Stomach (tissue), 9 donors: ENCODE measurements around the gene KLHL18. TPM values are rescaled to one million over a fixed set of nuclear protein-coding genes. Genes with fewer than 3 reads are reported as not detected.
"Not testable (repeated sequence)": the region's sequence is repeated elsewhere in the genome, so short reads cannot be mapped to it uniquely, and the experiment has no call there.

Experiments used
- DNase-seq, 2 donors: peaks; one replicate each; pipeline versions ENCODE4 v3.0.0 to v3.0.0-alpha.2; 2013 to 2019
- H3K27ac ChIP-seq, 5 donors: fragments of 200-600 bp in 4 of 5; sonication (generic) in 4 of 5; one replicate each; pipeline ENCODE4 v1.5.1; 2013 to 2019; ENCODE audit warnings: mild to moderate bottlenecking in 1 of 5, moderate library complexity in 1 of 5
- H3K27me3 ChIP-seq, 3 donors: fragments of 200-600 bp; sonication (generic); one replicate each; pipeline ENCODE4 v1.5.1; 2017 to 2019; ENCODE audit warnings: mixed run types in 1 of 3
- H3K36me3 ChIP-seq, 4 donors: fragments of 200-600 bp; sonication (generic); 1 replicate in 3 of 4; 2 replicates in 1 of 4; pipeline ENCODE4 v1.5.1; 2016 to 2019
- H3K4me1 ChIP-seq, 4 donors: fragments of 200-600 bp; sonication (generic); one replicate each; pipeline ENCODE4 v1.5.1; 2016 to 2019
- H3K4me3 ChIP-seq, 4 donors: fragments of 200-600 bp; sonication (generic) in 3 of 4; one replicate each; pipeline ENCODE4 v1.5.1; 2016 to 2019; ENCODE audit warnings: mild to moderate bottlenecking in 1 of 4
- H3K9me3 ChIP-seq, 4 donors: fragments of 200-600 bp; sonication (generic); one replicate each; pipeline ENCODE4 v1.5.1; 2016 to 2019
- CTCF ChIP-seq, 7 experiments: fragments of 450-650 bp in 4 of 7; fragments of 200-600 bp in 3 of 7; sonication (generic) in 3 of 7; IDR thresholded peaks; one replicate each; pipeline ENCODE4 v1.5.1; 2016 to 2019; ENCODE audit warnings: antibody characterized with exemption in 7 of 7, control low read depth in 2 of 7, mild to moderate bottlenecking in 1 of 7
- EP300 ChIP-seq: sonication (generic); formaldehyde crosslinking; IDR thresholded peaks from one replicate; pipeline ENCODE4 v1.6.1; 2017; ENCODE audit warnings: antibody characterized with exemption
- POLR2A ChIP-seq, 4 donors: fragments of 450-650 bp; IDR thresholded peaks; one replicate each; pipeline ENCODE4 v1.6.1; 2016; ENCODE audit warnings: antibody characterized with exemption in 4 of 4, control low read depth in 2 of 4, mild to moderate bottlenecking in 1 of 4, moderate library complexity in 1 of 4
- POLR2AphosphoS5 ChIP-seq, 3 donors: sonication (generic); formaldehyde crosslinking; IDR thresholded peaks; one replicate each; pipeline ENCODE4 v1.6.1; 2016; ENCODE audit warnings: antibody characterized with exemption in 3 of 3
- WGBS, 5 donors: extraction: QIAGEN DNeasy Blood & Tissue Kit in 3 of 5; methylation state at CpG; one replicate each; pipeline versions ENCODE4 v1.1.5 to v1.1.7; 2013 to 2018; 5-methylcytosine and 5-hydroxymethylcytosine counted together
- intact Hi-C: fragments of 100-400 bp; cut with DNase I; formaldehyde crosslinking; loops from one replicate; pipeline ENCODE4 v1.15.1; 2023; ENCODE audit warnings: low total_unique reads
- polyA plus RNA-seq, 3 donors: library from polyadenylated mRNA; stranded (reverse); fragments of 200-250 nt; gene quantifications; one replicate each; pipeline ENCODE4 v1.2.3, GENCODE V29; 2013
- total RNA-seq, 5 donors: library from RNA; depleted of rRNA; stranded (reverse); fragments of >200 nt; gene quantifications; one replicate each; pipeline versions ENCODE4 v1.1.0 to v1.2.3, GENCODE V29; 2014 to 2016
- donor health status: healthy with polysubstance abuse.
- donor health status: Bipolar disorder and iron deficiency.
- donor health status: healthy.

The KLHL18 gene
- total and polyA plus RNA-seq, 8 donors = 7.6 to 29.8 (median 17.6) TPM

- DNase-seq = no peak
- intact Hi-C loops = no loop called here
- 86 to 95% (median 90%) methylated on average over 31 of the region's 31 CpGs for WGBS, 5 donors
These were observed 73.5 kb downstream of the KLHL18 start for GRCh38 chr3:47356201-47356600.

GRCh38 chr3:47359323-47359722 lies 76.6 kb downstream of the KLHL18 start:
- Histone ChIP-seq H3K36me3 (no peaks in the 10 kb centered on the region), H3K4me1 (no peaks in the 10 kb centered on the region), H3K4me3 (no peak overlapping the region), H3K27me3 (no peaks in the 10 kb centered on the region), H3K27ac (no peak overlapping the region), H3K9me3 (peaks cover 5 to 32% (median 17%) of the 10 kb centered on the region in 4 donors)
- 56 to 79% (median 74%) methylated on average over 1 of the region's 1 CpG for WGBS, 5 donors
- DNase-seq = no peak
- TF ChIP-seq POLR2A (IDR thresholded peaks at IDR 0.05) (no peak), EP300 (no peak), POLR2AphosphoS5 (IDR thresholded peaks at IDR 0.05) (no peak), CTCF (IDR thresholded peaks at IDR 0.05) (no peak)
- intact Hi-C loops = no loop called here

More at GRCh38 chr3:47356201-47356600, 73.5 kb downstream of the KLHL18 start:
- Histone ChIP-seq H3K4me1 (no peaks in the 10 kb centered on the region), H3K27ac (no peak overlapping the region), H3K27me3 (no peaks in the 10 kb centered on the region), H3K36me3 (no peaks in the 10 kb centered on the region), H3K9me3 (peaks cover 5 to 32% (median 17%) of the 10 kb centered on the region in 4 donors), H3K4me3 (no peak overlapping the region)
- TF ChIP-seq CTCF (IDR thresholded peaks at IDR 0.05) = no peak

- H3K27ac ChIP-seq, H3K4me3 ChIP-seq, DNase-seq, H3K4me1 ChIP-seq, H3K27me3 ChIP-seq, intact Hi-C loops, H3K36me3 ChIP-seq: not testable (repeated sequence)
- WGBS, 5 donors = 73 to 89% (median 85%) methylated on average over 4 of the region's 4 CpGs
- H3K9me3 ChIP-seq = peaks cover 5 to 32% (median 17%) of the 10 kb centered on the region in 4 donors
These were observed 77.4 kb downstream of the KLHL18 start for GRCh38 chr3:47360110-47360517.

- Histone ChIP-seq H3K4me1 (peaks cover 0 to 13% (median 2%) of the 10 kb centered on the region in 4 donors), H3K36me3 (no peaks in the 10 kb centered on the region), H3K27ac (peak overlapping the region in 2 of 5 donors; percentile 10 to 56), H3K27me3 (no peaks in the 10 kb centered on the region), H3K9me3 (peaks cover 5 to 31% (median 17%) of the 10 kb centered on the region in 4 donors), H3K4me3 (no peak overlapping the region)
- 76 to 87% (median 80%) methylated on average over 5 of the region's 5 CpGs for WGBS, 5 donors
- TF ChIP-seq EP300 (no peak), CTCF (IDR thresholded peaks at IDR 0.05) (no peak), POLR2AphosphoS5 (IDR thresholded peaks at IDR 0.05) (no peak), POLR2A (IDR thresholded peaks at IDR 0.05) (no peak)
- intact Hi-C loops = no loop called here
- DNase-seq = peak in 1 of 2 donors; percentile 26
These were observed 80.0 kb downstream of the KLHL18 start for GRCh38 chr3:47362701-47363100.

GRCh38 chr3:47365213-47366153 lies 82.7 kb downstream of the KLHL18 start:
- Histone ChIP-seq H3K4me3 (no peak overlapping the region), H3K27me3 (peaks cover 0 to 7% (median 0%) of the 10 kb centered on the region in 3 donors), H3K4me1 (peaks cover 0 to 13% (median 2%) of the 10 kb centered on the region in 4 donors), H3K36me3 (no peaks in the 10 kb centered on the region), H3K27ac (peak overlapping the region in 1 of 5 donors; percentile 4), H3K9me3 (peaks cover 0 to 3% (median under 1%) of the 10 kb centered on the region in 4 donors)
- TF ChIP-seq EP300 = no peak
- TF ChIP-seq CTCF (IDR thresholded peaks at IDR 0.05) = no peak
- no peak for TF ChIP-seq POLR2A (IDR thresholded peaks at IDR 0.05)
- no peak for TF ChIP-seq POLR2AphosphoS5 (IDR thresholded peaks at IDR 0.05)
- intact Hi-C loops = no loop called here
- peak in 1 of 2 donors; percentile 44 for DNase-seq
- 48 to 60% (median 51%) methylated on average over 11 of the region's 11 CpGs for WGBS, 5 donors
